ENCODE data around the gene GGA2.

GRCh38 chr16:23465179-23465578, 45.1 kb downstream of the GGA2 start:
- TF ChIP-seq POLR2AphosphoS5 (IDR thresholded peaks at IDR 0.05; ENCODE audit: low read depth, low read length), result no peak
- TF ChIP-seq REST (IDR thresholded peaks at IDR 0.05; ENCODE audit: insufficient read depth in 1 of 2, low read depth in 2 of 2, low read length in 2 of 2), result no peak
- TF ChIP-seq TAF1 (IDR thresholded peaks at IDR 0.05; ENCODE audit: borderline replicate concordance, insufficient read depth, low read length), result no peak
- no peak for TF ChIP-seq SIN3A (IDR thresholded peaks at IDR 0.05; ENCODE audit: borderline replicate concordance, insufficient read depth, low read length)
- TF ChIP-seq FOXP2 (optimal IDR thresholded peaks at IDR 0.05; ENCODE audit: borderline replicate concordance, extremely low read depth, extremely low read length, insufficient read depth), result no peak
